ENCODE measurements around the gene STXBP6. TPM values are rescaled to one million over a fixed set of nuclear protein-coding genes. Genes with fewer than 3 reads are reported as not detected.
"Not testable (repeated sequence)": the region's sequence is repeated elsewhere in the genome, so short reads cannot be mapped to it uniquely, and the experiment has no call there.

STXBP6 gene
- total RNA-seq, 1 experiment from 2014 or later = 36.9 TPM

GRCh38 chr14:24962118-24962517 lies 87.8 kb downstream of the STXBP6 start:
- DNase-seq (ENCODE audit: extremely low read depth, low read depth) = not testable (repeated sequence)

DNA sequence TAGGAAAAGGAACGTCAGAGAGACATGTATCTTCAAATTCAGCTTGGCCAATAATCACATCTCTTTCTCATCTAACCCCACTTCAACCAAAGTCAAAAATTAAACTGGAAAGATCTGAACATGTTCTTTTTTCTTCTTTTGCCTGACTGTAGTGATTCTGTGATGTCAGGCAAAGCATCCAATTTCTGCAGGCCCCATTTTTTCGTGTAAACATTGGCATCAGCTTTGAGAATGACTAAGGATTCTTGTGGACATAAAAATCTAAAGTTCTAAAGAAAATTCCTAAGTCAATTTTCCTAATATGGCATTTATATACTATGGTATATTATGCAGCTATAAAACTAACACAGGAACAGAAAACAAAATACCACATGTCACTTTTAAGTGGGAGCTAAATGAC lies 89.1 kb downstream of the STXBP6 start:
- DNase-seq (ENCODE audit: extremely low read depth, low read depth) = no peak

- DNase-seq (ENCODE audit: extremely low read depth, low read depth) = no peak
Measured at GRCh38 chr14:24959791-24960331, 90.1 kb downstream of the STXBP6 start.

DNA sequence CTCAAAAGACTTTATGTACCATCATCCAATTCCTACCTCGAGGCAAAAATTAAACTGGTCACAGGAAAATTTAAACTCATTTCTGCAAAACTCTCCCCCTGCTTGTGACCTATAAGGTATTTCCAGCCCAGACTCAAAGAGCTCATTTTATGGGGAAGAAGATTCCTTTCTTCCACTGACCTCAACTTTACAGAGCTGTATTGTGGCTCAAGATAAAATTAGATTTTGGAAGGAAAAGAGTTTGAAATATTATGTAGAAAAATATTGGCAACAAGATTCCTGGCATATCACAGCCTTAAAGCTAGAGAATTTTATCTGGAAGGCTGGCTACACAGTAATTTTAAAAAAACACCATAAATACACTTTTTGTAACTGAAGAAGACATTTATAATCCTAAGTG lies 91.7 kb downstream of the STXBP6 start:
- no peak for DNase-seq (ENCODE audit: extremely low read depth, low read depth)

- DNase-seq (ENCODE audit: extremely low read depth, low read depth) = no peak
Measured at GRCh38 chr14:24957814-24958213, 92.1 kb downstream of the STXBP6 start.

- no peak for DNase-seq (ENCODE audit: extremely low read depth, low read depth)
Measured at GRCh38 chr14:24956104-24956503, 93.8 kb downstream of the STXBP6 start.

- no peak for DNase-seq (ENCODE audit: extremely low read depth, low read depth)
Measured at GRCh38 chr14:24954700-24955037, 95.3 kb downstream of the STXBP6 start.

DNA sequence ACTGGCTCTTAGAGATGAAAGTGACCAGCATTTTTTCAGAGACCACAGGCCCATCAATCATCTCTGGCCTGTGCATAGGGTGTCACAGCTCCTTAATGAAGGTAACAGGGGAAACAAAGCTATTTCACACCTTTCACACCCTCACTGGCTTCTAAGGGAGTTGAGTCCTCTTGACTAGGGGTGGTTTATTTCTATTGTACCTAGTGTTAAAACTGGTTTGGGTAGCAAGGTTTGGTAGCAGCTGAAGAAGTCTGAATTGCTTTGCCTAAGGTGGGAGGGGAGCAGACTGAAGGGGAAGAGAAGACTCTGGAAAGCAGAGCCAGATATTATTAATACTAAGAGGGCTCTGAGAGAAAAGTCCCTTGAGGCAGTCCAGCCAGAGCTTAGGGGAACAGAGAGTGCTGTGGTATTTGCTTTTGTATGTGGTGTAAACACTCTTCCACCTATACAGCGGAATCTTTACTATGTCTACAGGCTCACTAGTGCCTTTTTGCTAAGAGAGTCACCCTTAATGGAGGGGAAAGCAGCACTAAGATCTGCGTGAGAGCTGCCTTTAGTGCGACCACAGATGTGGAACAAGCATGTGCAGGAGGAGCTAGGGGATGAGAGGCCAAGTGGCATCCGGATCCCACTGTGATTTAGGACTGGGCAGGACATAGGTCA lies 95.8 kb downstream of the STXBP6 start:
- DNase-seq (ENCODE audit: extremely low read depth, low read depth) = no peak

DNA sequence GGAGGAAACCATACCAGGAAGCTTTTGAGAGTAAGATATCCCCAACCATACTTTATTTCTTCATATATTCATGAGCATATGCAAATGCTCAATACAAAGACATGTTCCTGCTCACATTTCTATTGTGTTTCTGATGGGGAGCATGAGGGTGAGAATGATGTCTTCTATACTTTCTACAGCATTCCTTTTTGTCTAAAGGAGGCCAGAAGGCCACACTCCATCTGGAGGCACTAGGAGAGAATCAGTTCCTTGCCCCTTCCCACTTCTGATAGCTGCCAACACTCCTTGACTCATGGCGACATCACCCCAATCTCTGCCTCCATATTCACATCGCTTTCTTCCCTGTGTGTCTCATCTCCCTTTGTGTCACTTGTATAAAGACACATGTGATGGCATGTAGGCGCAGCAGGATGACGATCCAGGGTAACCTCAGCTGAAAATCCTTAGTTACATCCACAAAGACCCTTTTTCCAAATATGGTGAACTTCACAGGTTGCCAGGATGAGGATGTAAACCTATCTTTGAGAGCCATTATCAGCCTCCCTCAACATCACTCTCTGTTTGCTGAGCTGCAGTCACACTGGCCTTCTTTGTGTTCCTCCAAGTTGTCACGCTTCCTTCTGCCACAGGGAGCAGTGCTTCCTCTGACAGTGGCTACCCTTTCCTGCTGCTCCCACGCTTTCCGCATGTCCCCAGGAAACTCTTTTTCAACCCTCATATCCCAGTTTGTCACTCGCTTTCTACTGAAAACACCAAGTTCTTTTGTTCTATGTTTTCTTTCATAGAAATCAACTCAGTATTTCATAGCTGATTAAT lies 96.9 kb downstream of the STXBP6 start:
- no peak for DNase-seq (ENCODE audit: extremely low read depth, low read depth)

GRCh38 chr14:24948261-24948847 lies 101.6 kb downstream of the STXBP6 start:
- DNase-seq (ENCODE audit: extremely low read depth, low read depth) = no peak

GRCh38 chr14:24947131-24947530 lies 102.8 kb downstream of the STXBP6 start:
- DNase-seq (ENCODE audit: extremely low read depth, low read depth) = no peak

DNA sequence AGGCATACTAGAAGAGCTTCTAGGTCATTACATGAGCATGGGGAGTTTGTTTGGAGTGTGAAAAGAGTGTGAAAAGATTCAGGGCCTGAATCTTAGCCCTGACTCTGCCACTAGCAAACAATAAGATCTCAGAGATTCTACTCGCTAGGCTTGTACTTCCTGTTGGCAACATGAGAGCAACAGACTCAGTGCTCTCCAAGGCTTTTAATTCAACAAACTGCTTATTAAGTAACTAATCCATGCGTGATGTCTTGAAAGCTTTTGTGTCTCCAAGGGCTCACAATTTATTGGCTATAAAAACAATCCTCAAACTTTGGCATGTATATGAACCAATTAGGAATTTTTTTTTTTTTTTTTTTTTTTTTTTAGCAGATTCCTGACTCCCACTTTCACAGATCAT lies 105.1 kb downstream of the STXBP6 start:
- DNase-seq (ENCODE audit: extremely low read depth, low read depth) = no peak

- DNase-seq (ENCODE audit: extremely low read depth, low read depth) = no peak
Measured at GRCh38 chr14:24943024-24943423, 106.9 kb downstream of the STXBP6 start.

- DNase-seq (ENCODE audit: extremely low read depth, low read depth) = no peak
Measured at GRCh38 chr14:24941719-24942118, 108.2 kb downstream of the STXBP6 start.

DNA sequence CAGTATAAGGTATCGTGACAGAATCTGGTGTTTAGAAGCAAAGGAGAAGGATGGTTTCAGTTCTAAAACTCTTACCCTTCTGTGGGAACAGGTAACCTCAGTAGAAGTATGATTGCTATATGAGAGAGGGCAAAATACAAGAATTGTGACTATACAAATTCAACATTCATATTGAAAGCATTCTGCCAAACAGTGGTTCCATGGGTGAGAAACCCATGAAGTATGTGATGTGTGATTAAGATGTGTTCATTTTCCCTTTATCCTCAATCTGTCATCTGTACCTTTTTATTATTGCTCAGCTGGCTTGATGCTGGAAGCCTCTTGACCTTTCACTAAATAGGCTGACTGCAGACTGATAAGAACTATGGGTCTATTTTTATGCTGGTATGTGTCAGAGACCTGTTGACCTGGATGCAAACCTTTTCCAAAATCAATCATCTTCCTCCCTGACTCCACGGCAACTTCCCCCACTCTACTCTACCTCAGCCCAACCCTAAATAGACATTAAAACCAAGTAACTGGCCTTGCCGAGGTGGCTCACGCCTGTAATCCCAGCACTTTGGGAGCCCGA lies 109.6 kb downstream of the STXBP6 start:
- no peak for DNase-seq (ENCODE audit: extremely low read depth, low read depth)

GRCh38 chr14:24938593-24938992 lies 111.4 kb downstream of the STXBP6 start:
- no peak for DNase-seq (ENCODE audit: extremely low read depth, low read depth)

GRCh38 chr14:24937300-24937699 lies 112.6 kb downstream of the STXBP6 start:
- no peak for DNase-seq (ENCODE audit: extremely low read depth, low read depth)

DNA sequence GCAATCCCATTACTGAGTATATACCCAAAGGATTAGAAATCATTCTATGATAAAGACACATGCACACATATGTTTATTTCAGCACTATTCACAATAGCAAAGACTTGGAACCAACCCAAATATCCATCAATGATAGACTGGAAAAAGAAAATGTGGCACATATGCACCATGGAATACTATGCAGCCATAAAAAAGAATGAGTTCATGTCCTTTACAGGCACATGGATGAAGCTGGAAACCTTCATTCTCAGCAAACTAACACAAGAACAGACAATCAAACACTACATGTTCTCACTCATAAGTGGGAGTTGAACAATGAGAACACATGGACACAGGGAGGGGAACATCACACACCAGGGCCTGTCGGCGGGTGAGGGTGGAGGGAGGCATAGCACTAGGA lies 113.2 kb downstream of the STXBP6 start:
- not testable (repeated sequence) for DNase-seq (ENCODE audit: extremely low read depth, low read depth)

DNA sequence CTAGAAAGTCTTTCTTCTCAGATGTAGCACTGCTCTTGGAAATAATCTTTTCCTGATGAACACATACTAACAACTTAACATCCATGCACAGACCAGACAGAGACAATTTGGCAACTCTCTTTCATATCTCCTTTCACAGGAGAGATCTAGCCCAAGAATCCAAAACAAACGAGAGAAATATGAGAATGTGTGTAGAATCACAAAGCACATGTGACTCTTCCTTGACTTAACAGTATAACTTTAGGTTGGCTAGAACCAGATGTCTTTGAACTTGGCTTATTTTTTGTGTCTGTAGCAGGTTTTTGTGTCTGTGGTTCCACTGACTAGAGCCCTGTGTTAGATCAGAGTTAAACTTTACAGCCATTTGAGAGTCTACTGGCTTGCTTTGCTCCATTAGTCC lies 114.2 kb downstream of the STXBP6 start:
- DNase-seq (ENCODE audit: extremely low read depth, low read depth) = no peak

DNA sequence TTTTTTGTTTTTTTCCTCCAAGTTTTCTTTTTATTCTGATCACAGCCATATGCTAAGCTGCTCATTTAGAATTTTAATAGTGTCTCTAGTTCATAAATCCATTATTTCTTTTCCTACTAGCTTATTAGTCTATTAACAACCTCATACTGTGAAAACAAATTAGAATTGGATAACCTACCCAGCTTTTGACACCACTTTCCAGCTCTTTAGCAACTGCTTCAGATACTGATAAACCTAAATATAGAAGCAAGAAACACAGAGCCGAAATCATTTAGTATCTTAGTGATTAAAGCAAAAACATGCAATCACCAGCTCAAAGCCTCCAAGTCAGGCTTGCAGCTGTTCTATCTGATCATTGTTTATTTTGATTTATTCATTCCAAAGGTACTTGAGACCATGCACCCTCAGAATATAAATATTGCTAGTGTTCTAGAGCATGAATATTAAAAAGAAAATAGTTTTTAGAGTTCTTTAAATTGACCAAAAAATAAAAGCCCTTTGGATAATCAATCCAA lies 121.5 kb downstream of the STXBP6 start:
- DNase-seq (ENCODE audit: extremely low read depth, low read depth) = no peak

GRCh38 chr14:24927809-24928208 lies 122.1 kb downstream of the STXBP6 start:
- no peak for DNase-seq (ENCODE audit: extremely low read depth, low read depth)

Data from NCI-H460 (cell line).